Mucosa of gallbladder (tissue), 1 donor: ENCODE measurements around the gene SLC24A3. TPM values are rescaled to one million over a fixed set of nuclear protein-coding genes. Genes with fewer than 3 reads are reported as not detected.

Experiments
- DNase-seq: peaks from one replicate; pipeline ENCODE4 v3.0.0-alpha.2; 2020; ENCODE audit warnings: low spot score
- total RNA-seq: library from RNA; stranded (reverse); gene quantifications from one replicate; pipeline ENCODE4 v1.2.1, GENCODE V29; 2021
- donor health status: DM: no; HTN: no; CAD: no.

SLC24A3 gene
- total RNA-seq, 1 donor from 2014 or later: 19.9 TPM

- no peak for DNase-seq
Observed at GRCh38 chr20:19382386-19383340, 170.2 kb downstream of the SLC24A3 start.

GRCh38 chr20:19384940-19385339, 172.5 kb downstream of the SLC24A3 start:
- no peak for DNase-seq

- no peak for DNase-seq
Observed at GRCh38 chr20:19387251-19387650, 174.8 kb downstream of the SLC24A3 start.

GRCh38 chr20:19392344-19393130, 180.1 kb downstream of the SLC24A3 start:
- DNase-seq: no peak

GRCh38 chr20:19396460-19397081, 184.1 kb downstream of the SLC24A3 start:
- DNase-seq: no peak

GRCh38 chr20:19397226-19397625, 184.8 kb downstream of the SLC24A3 start:
- no peak for DNase-seq

- no peak for DNase-seq
Observed at GRCh38 chr20:19397666-19398065, 185.2 kb downstream of the SLC24A3 start.

GRCh38 chr20:19401096-19401495, 188.7 kb downstream of the SLC24A3 start:
- DNase-seq: no peak

GRCh38 chr20:19403549-19403948, 191.1 kb downstream of the SLC24A3 start:
- no peak for DNase-seq

GRCh38 chr20:19404826-19405225, 192.4 kb downstream of the SLC24A3 start:
- no peak for DNase-seq

GRCh38 chr20:19405958-19406357, 193.5 kb downstream of the SLC24A3 start:
- no peak for DNase-seq

- DNase-seq: no peak
Observed at GRCh38 chr20:19406381-19406780, 193.9 kb downstream of the SLC24A3 start.

- DNase-seq: no peak
Observed at GRCh38 chr20:19407196-19407595, 194.8 kb downstream of the SLC24A3 start.

GRCh38 chr20:19407736-19408135, 195.3 kb downstream of the SLC24A3 start:
- no peak for DNase-seq

GRCh38 chr20:19408971-19409370, 196.5 kb downstream of the SLC24A3 start:
- no peak for DNase-seq

GRCh38 chr20:19411811-19412210, 199.4 kb downstream of the SLC24A3 start:
- DNase-seq: no peak

GRCh38 chr20:19412254-19412653, 199.8 kb downstream of the SLC24A3 start:
- no peak for DNase-seq

- no peak for DNase-seq
Observed at GRCh38 chr20:19414600-19414999, 202.2 kb downstream of the SLC24A3 start.

- no peak for DNase-seq
Observed at GRCh38 chr20:19415786-19416185, 203.3 kb downstream of the SLC24A3 start.

- no peak for DNase-seq
Observed at GRCh38 chr20:19416627-19417026, 204.2 kb downstream of the SLC24A3 start.

- no peak for DNase-seq
Observed at GRCh38 chr20:19419396-19419795, 207.0 kb downstream of the SLC24A3 start.
